A673 (cell line): ENCODE data around the gene PLCL1. TPM values are rescaled to one million over a fixed set of nuclear protein-coding genes. Genes with fewer than 3 reads are reported as not detected.

Experiments
- BruUV-seq: library from RNA; stranded (reverse); fragments of 400-500 nt; replicated peaks from 2 replicates; lab custom pipeline; 2021; lab: Mats Ljungman, UMichigan
- CTCF ChIA-PET: fragments of 300-600 bp; sonication (Branson Sonifier 250); formaldehyde crosslinking; loops from one replicate; lab custom pipeline; 2022; ENCODE audit warnings: antibody characterized with exemption; lab: Charles Lee
- POLR2A ChIA-PET: fragments of 300-600 bp; sonication (Branson Sonifier 250); formaldehyde crosslinking; loops from one replicate; lab custom pipeline; 2022; ENCODE audit warnings: antibody characterized with exemption; ENCODE audit not compliant: low non-redundant PET; lab: Charles Lee
- DNase-seq: peaks from one replicate; pipeline ENCODE4 v3.0.0-alpha.2; 2015; ENCODE audit warnings: low spot score
- H3K27ac ChIP-seq: fragments of 200-600 bp; sonication (generic); 2 replicates; pipeline ENCODE4 v1.5.1; 2016; ENCODE audit warnings: mixed run types, low read depth, mild to moderate bottlenecking, mixed read lengths, antibody characterized with exemption, low read length; ENCODE audit not compliant: poor library complexity, severe bottlenecking
- H3K27me3 ChIP-seq: fragments of 200-600 bp; sonication (generic); replicated peaks from 2 replicates; pipeline ENCODE4 v1.6.1; 2017; ENCODE audit warnings: mixed run types, low read depth, mild to moderate bottlenecking, mixed read lengths, antibody characterized with exemption, low read length; ENCODE audit not compliant: insufficient read depth, poor library complexity
- H3K36me3 ChIP-seq: fragments of 200-600 bp; sonication (generic); 2 replicates; pipeline ENCODE4 v1.6.1; 2016; ENCODE audit warnings: mixed run types, mild to moderate bottlenecking, mixed read lengths, antibody characterized with exemption, low read length; ENCODE audit not compliant: insufficient read depth, poor library complexity, severe bottlenecking
- H3K4me1 ChIP-seq: fragments of 200-600 bp; sonication (generic); 2 replicates; pipeline ENCODE4 v1.6.1; 2017; ENCODE audit warnings: mixed run types, mild to moderate bottlenecking, mixed read lengths, antibody characterized with exemption, low read length; ENCODE audit not compliant: insufficient read depth, poor library complexity, severe bottlenecking
- H3K4me3 ChIP-seq: fragments of 200-600 bp; sonication (generic); 2 replicates; pipeline ENCODE4 v1.5.1; 2016; ENCODE audit warnings: low read depth, mixed run types, mild to moderate bottlenecking, mixed read lengths, low read length; ENCODE audit not compliant: poor library complexity, severe bottlenecking
- H3K9me3 ChIP-seq: fragments of 200-600 bp; sonication (generic); 2 replicates; pipeline ENCODE4 v1.6.1; 2016; ENCODE audit warnings: mixed run types, low read depth, mild to moderate bottlenecking, mixed read lengths, antibody characterized with exemption, low read length; ENCODE audit not compliant: poor library complexity, severe bottlenecking
- EZH2 ChIP-seq: fragments of 200-600 bp; sonication (generic); IDR thresholded peaks from 2 replicates; pipeline ENCODE4 v1.6.1; 2017; ENCODE audit warnings: borderline replicate concordance, low read depth, mild to moderate bottlenecking, mixed read lengths, antibody characterized with exemption, low read length; ENCODE audit not compliant: poor library complexity, severe bottlenecking
- intact Hi-C: fragments of 100-400 bp; cut with micrococcal nuclease; formaldehyde crosslinking; loops from one replicate; pipeline ENCODE4 v1.10.0; 2022; ENCODE audit not compliant: unreplicated experiment
- total RNA-seq: library from RNA; stranded (reverse); gene quantifications from 2 replicates; pipeline ENCODE4 v1.2.3, GENCODE V29; 2021
- TF ChIP-seq, protein P1 (sequence below): fragments of 300-800, 200-600 bp; sonication (generic); conservative IDR thresholded peaks from 2 replicates; pipeline ENCODE4 v1.5.1; 2017; ENCODE audit warnings: low read depth, mild to moderate bottlenecking, antibody characterized with exemption, low read length, moderate library complexity, mixed read lengths

PLCL1 gene
- total RNA-seq, 1 experiment from 2014 or later: not detected

DNA sequence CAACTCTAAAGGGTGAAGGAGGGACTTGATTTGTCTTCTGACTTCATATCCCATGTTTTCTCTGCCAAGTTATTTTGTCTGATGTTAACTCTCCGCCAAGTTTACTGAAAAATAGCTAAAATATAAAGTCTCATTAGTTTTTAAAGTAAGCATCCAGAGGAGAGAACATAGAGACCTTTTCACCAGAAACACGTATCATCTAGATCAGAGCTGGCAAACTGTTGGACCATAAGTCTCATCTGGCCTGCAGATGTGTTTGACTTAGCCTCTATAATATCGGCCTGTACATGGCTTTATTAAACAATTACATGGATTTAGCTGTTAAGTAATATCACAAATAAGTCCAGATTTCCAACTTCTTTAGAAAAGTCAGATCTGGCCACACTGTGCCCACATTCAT, 182.6 kb downstream of the PLCL1 start:
- H3K27me3 ChIP-seq: no peaks in the 10 kb centered on the region
- TF ChIP-seq, protein P1, sequence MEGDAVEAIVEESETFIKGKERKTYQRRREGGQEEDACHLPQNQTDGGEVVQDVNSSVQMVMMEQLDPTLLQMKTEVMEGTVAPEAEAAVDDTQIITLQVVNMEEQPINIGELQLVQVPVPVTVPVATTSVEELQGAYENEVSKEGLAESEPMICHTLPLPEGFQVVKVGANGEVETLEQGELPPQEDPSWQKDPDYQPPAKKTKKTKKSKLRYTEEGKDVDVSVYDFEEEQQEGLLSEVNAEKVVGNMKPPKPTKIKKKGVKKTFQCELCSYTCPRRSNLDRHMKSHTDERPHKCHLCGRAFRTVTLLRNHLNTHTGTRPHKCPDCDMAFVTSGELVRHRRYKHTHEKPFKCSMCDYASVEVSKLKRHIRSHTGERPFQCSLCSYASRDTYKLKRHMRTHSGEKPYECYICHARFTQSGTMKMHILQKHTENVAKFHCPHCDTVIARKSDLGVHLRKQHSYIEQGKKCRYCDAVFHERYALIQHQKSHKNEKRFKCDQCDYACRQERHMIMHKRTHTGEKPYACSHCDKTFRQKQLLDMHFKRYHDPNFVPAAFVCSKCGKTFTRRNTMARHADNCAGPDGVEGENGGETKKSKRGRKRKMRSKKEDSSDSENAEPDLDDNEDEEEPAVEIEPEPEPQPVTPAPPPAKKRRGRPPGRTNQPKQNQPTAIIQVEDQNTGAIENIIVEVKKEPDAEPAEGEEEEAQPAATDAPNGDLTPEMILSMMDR: no peak
- no peak for TF ChIP-seq EZH2
- ChIA-PET CTCF (no interaction called here), POLR2A (no interaction called here)
- BruUV-seq: no TSS peak
- DNase-seq: no peak
- H3K36me3 ChIP-seq: no peaks in the 10 kb centered on the region
- no peak overlapping the region for H3K27ac ChIP-seq
- no peak overlapping the region for H3K4me3 ChIP-seq
- no peaks in the 10 kb centered on the region for H3K9me3 ChIP-seq
- no peaks in the 10 kb centered on the region for H3K4me1 ChIP-seq
- intact Hi-C loops: no loop called here

- intact Hi-C loops: no loop called here
- TF ChIP-seq, protein P1: no peak
- TF ChIP-seq EZH2: no peak
- Histone ChIP-seq H3K36me3 (no peaks in the 10 kb centered on the region), H3K27me3 (no peaks in the 10 kb centered on the region), H3K27ac (no peak overlapping the region), H3K9me3 (no peaks in the 10 kb centered on the region), H3K4me1 (no peaks in the 10 kb centered on the region), H3K4me3 (no peak overlapping the region)
- no TSS peak for BruUV-seq
- DNase-seq: no peak
- ChIA-PET POLR2A (no interaction called here), CTCF (no interaction called here)
Observed at GRCh38 chr2:197990356-197990755, 186.0 kb downstream of the PLCL1 start.

DNA sequence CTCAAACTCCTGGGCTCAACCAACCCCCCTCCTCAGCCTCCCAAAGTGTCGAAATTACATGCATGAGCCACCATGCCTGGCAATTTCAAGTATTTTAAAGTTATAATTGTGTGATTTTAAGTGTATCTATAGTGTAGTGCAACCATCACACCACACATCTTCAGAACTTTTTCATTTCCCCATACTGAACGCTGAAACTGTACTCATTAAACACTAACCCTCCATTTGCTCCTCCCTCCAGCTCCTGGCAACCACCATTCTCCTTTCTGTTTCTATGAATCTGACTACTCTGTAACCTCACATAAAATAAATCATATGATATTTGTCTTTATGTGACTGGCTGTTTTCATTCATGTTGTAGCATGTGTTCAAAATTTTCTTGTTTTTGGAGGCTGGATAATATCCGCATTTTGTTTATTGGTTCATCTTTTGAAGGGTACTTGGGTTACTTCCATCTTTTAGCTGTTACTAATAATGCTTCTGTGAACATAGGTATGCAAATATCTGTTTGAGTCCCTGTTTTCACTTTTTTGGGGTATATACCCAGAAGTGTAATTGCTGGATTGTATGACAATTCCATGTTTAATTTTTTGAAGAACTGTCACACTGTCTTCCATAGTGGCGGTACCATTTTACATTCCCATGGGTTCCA, 188.2 kb downstream of the PLCL1 start:
- no TSS peak for BruUV-seq
- CTCF ChIA-PET: no interaction called here
- intact Hi-C loops: no loop called here

More for the DNA sequence above, 188.2 kb downstream of the PLCL1 start:
- Histone ChIP-seq H3K9me3 (no peaks in the 10 kb centered on the region), H3K27me3 (no peaks in the 10 kb centered on the region), H3K4me1 (no peaks in the 10 kb centered on the region), H3K27ac (no peak overlapping the region), H3K36me3 (no peaks in the 10 kb centered on the region), H3K4me3 (no peak overlapping the region)
- POLR2A ChIA-PET: no interaction called here
- DNase-seq: no peak
- TF ChIP-seq, protein P1: no peak
- TF ChIP-seq EZH2: no peak
